ENCODE measurements around the gene ACBD6. TPM values are rescaled to one million over a fixed set of nuclear protein-coding genes. Genes with fewer than 3 reads are reported as not detected.
A peak's percentile ranks its signal among the peaks of the same experiment; 100 is the strongest.

Gene ACBD6
- total and polyA plus RNA-seq, 11 donors, result 18.6 to 35.8 (median 21.8) TPM

- Histone ChIP-seq H3K36me3 (peaks cover 0 to 18% (median 0%) of the 10 kb centered on the region in 9 donors), H3K4me1 (peaks cover 0 to 3% (median 0%) of the 10 kb centered on the region in 12 donors), H3K27me3 (no peaks in the 10 kb centered on the region), H3K9me3 (peaks cover 0 to 18% (median 0%) of the 10 kb centered on the region in 12 donors), H3K27ac (peak overlapping the region in 1 of 12 donors; percentile 29), H3K4me3 (no peak overlapping the region)
- TF ChIP-seq POLR2A (IDR thresholded peaks at IDR 0.05) (no peak), CTCF (IDR thresholded peaks at IDR 0.05) (no peak)
- DNase-seq, result no peak
- ATAC-seq, result no peak
- intact Hi-C loops (cut with DNase I), result no loop called here
- 85 to 95% (median 89%) methylated on average over 4 of the region's 4 CpGs for WGBS, 4 donors
Observed at GRCh38 chr1:180397175-180397574, 105.2 kb downstream of the ACBD6 start.

- WGBS, 4 donors, result 97 to 99% (median 98%) methylated on average over 7 of the region's 7 CpGs
- no peak for DNase-seq
- no peak for TF ChIP-seq CTCF (IDR thresholded peaks at IDR 0.05)
- no peak for TF ChIP-seq POLR2A (IDR thresholded peaks at IDR 0.05)
- Histone ChIP-seq H3K27ac (no peak overlapping the region), H3K4me1 (peaks cover 0 to 3% (median 0%) of the 10 kb centered on the region in 12 donors), H3K36me3 (peaks cover 0 to 18% (median 0%) of the 10 kb centered on the region in 9 donors), H3K27me3 (no peaks in the 10 kb centered on the region), H3K9me3 (peaks cover 0 to 21% (median 0%) of the 10 kb centered on the region in 12 donors), H3K4me3 (no peak overlapping the region)
- intact Hi-C loops (cut with DNase I), result no loop called here
- no peak for ATAC-seq
Observed at GRCh38 chr1:180392427-180393145, 109.8 kb downstream of the ACBD6 start.

GRCh38 chr1:180392020-180392419, 110.4 kb downstream of the ACBD6 start:
- no peak for TF ChIP-seq POLR2A (IDR thresholded peaks at IDR 0.05)
- TF ChIP-seq CTCF (IDR thresholded peaks at IDR 0.05), result no peak
- ATAC-seq (no peak), DNase-seq (no peak)

GRCh38 chr1:180387413-180387812, 115.0 kb downstream of the ACBD6 start:
- Histone ChIP-seq H3K4me1 (no peaks in the 10 kb centered on the region), H3K27ac (no peak overlapping the region), H3K4me3 (no peak overlapping the region), H3K9me3 (peaks cover 0 to 47% (median 19%) of the 10 kb centered on the region in 12 donors), H3K27me3 (no peaks in the 10 kb centered on the region), H3K36me3 (no peaks in the 10 kb centered on the region)
- no peak for ATAC-seq
- TF ChIP-seq POLR2A (IDR thresholded peaks at IDR 0.05) (no peak), CTCF (IDR thresholded peaks at IDR 0.05) (no peak)
- DNase-seq, result no peak
- WGBS, 4 donors, result 95 to 100% (median 97%) methylated on average over 1 of the region's 1 CpG
- intact Hi-C loops (cut with DNase I), result no loop called here

More at GRCh38 chr1:180392020-180392419, 110.4 kb downstream of the ACBD6 start:
- Histone ChIP-seq H3K4me1 (peaks cover 0 to 2% (median 0%) of the 10 kb centered on the region in 12 donors), H3K27ac (no peak overlapping the region), H3K9me3 (peaks cover 0 to 21% (median 0%) of the 10 kb centered on the region in 12 donors), H3K27me3 (no peaks in the 10 kb centered on the region), H3K36me3 (peaks cover 0 to 14% (median 0%) of the 10 kb centered on the region in 9 donors), H3K4me3 (no peak overlapping the region)
- intact Hi-C loops (cut with DNase I), result no loop called here
